GM12892 (cell line): ENCODE data around the gene MICAL3.
A peak's percentile ranks its signal among the peaks of the same experiment; 100 is the strongest.

Source experiments
- DNase-seq: peaks from one replicate; pipeline ENCODE4 v3.0.0; 2011; ENCODE audit not compliant: insufficient read length
- FAIRE-seq: peaks from 2 replicates; lab custom pipeline; 2011; peaks lifted over from hg19 to GRCh38; lab: Jason Lieb, UNC
- POLR2A ChIP-seq: IDR thresholded peaks from 2 replicates; pipeline ENCODE4 v1.6.1; 2011; ENCODE audit warnings: low read depth, low read length, control low read depth
- POLR2AphosphoS5 ChIP-seq: IDR thresholded peaks from 2 replicates; pipeline ENCODE4 v1.6.1; 2011; ENCODE audit warnings: low read depth, low read length, control low read depth
- TAF1 ChIP-seq: IDR thresholded peaks from 2 replicates; pipeline ENCODE4 v1.6.1; 2011; ENCODE audit warnings: low read depth, mild to moderate bottlenecking, control low read depth, low read length, borderline replicate concordance

MICAL3 gene

DNA sequence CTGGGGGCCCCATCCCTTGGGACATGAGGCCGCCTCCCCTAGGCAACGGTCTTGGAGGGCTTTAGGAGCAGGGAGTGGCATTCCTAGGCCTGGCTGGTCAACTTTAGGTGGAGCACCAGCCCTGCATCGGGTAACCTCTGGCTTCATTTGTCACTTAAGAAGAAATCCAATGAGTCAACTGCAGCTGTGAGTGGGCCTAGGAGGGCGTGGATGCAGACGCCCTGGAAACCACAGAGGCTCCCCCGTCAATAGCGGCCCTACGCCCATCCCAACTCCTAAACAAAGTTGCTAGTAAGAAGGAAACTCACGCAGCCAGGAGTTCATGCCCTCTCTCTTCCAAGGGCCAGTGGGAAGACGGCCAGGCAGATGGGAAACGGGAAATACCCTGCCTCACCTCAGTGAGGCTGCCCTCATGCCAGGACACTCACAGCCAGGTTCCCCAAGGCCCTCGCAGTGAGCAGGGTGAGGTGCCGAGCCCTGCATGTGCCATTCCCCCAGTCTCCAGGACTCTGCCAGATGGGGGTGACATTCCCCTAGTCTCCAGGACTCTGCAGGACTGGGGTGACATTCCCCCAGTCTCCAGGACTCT lies 270.9 kb downstream of the MICAL3 start:
- TF ChIP-seq POLR2A, result no peak
- no peak for TF ChIP-seq TAF1
- no peak for TF ChIP-seq POLR2AphosphoS5
- DNase-seq (no peak), FAIRE-seq (no peak)

DNA sequence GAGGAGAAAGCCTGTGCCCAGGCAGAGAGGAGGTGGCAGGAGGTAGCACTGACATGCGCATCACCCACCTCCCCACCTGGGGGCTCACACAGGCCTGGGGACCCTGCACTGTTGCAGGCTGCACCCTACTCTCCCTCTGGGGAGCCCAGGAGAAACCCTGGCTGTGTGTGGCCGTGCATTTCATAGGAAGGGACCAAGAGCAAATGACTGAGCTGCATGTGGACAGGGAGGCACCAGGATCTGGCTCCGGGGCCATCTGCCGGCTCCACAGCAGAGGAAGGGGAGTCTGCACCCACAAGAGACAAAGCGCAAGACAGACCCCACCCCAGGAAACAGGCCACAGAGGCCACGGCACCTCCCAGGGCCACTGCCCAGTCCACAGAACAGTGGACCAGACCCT lies 272.8 kb downstream of the MICAL3 start:
- FAIRE-seq, result no peak
- no peak for TF ChIP-seq TAF1
- no peak for TF ChIP-seq POLR2A
- no peak for TF ChIP-seq POLR2AphosphoS5
- no peak for DNase-seq

DNA sequence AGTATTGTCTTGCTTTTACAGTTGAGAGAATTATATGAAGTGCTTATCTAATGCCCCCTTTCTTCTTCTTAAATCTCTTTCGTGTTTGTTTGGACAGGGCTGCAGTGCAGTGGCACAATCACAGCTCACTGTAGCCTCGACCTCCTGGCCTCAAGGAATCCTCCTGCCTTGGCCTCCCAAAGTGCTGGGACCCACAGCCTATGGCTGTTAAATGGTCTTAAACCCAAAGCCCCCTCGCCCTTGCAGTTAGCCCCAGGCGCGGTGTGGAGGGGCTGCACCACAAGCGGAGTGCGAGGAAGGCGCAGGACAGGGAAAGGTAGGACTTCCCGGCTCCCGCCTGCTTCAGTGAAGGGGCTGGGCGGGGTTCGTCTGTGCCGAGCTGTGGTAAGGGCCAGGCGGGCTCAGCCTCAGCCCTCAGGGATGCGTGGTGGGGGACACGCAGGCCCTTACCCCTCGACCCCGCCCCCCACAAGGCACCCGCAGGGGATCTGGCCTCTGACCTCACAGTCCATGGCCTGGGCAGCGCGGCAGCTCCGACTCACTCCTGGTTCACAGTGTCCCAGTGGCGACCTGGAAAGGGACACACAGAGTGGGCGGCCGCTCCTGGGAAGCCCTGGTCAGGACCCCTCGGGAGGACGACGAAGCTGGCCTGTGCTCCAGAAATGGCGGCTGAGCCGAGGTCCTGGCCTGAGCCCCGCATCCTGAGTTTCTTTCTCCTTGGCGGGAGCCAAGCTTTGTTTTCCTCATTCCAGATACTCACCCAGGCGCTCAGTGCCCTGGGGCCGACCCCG lies 274.6 kb downstream of the MICAL3 start:
- FAIRE-seq (no peak), DNase-seq (no peak)
- no peak for TF ChIP-seq POLR2AphosphoS5
- TF ChIP-seq POLR2A, result no peak
- no peak for TF ChIP-seq TAF1

DNA sequence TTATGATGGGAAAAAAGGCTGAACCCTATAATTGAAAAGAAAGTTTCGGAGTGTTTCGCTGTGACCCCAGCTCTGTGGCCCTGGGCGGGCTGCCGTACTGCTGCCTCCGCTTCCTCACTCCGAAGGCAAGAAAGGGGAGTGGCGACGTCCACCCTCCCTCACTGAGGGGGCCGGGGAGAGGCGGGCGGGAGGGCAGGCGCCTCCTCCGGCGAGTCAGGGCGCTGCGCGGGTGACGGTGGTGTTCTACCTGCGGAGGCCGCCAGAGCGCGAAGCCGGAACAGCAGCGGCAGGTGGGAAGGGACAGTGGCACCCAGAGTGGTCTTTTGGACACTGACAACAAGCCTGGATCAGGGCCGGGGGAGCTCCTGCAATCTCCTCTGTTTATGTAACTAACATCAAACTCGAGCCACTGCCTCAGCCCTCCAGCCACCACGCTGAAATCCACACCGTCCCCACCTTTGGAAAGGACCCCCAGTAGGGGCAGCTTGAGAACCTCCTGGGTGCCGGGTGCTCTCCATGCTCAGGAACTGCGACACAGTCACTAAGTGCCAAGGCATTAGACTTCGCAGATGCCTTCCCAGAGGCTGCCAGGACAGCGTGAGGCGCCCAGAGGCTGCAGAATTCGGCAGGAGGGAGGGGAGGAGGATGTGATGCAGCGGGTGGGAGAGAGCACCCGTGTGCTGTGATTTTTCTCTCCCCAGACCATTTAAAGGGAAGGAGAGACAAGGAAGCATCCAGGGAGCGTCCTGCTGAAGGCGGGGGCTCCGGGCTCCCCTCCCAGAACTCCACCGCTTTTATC lies 275.6 kb downstream of the MICAL3 start:
- DNase-seq, result no peak
- no peak for FAIRE-seq
- TF ChIP-seq TAF1 (no peak), POLR2AphosphoS5 (no peak), POLR2A (no peak)

DNA sequence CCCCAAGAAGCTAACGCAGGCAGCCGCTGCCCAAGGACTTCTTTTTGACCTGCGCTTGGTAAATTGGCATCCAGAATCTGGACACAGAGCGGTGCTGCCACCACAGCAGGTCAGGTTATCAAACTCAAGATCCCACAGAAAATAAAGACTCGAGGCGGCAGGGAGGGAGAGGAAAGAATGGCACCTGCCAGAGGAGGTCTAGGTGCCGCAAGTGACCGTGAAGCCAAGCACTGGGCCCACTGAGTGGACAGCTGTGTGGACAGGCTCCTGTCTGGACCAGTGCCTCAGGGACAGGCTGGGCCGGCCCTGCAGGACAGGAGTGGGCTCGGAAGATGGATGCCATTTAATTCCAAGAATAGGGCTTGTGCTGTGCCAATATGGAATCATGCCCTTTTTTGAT lies 277.4 kb downstream of the MICAL3 start:
- FAIRE-seq, result no peak

DNA sequence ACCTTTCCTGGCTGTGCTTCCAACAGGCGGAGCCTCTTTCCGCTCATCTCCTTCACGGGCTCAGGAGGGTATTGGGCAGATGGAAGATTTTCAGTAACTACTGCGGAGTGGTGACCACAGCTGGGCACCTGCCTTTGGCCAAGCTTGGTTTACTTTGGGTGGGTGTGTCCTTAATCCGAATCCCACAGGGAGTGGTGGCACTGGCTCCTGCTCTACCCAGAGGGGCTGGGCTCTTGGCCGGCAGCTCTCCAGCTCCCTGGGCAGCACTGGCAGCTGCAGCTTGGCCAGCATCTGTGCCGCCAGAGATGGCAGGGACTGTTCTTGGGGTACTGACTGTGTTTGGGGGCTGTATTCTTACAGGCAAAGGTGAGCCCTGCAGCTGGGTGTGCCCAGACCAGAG lies 279.9 kb downstream of the MICAL3 start:
- FAIRE-seq, result no peak

More for the DNA sequence above, 277.4 kb downstream of the MICAL3 start:
- DNase-seq, result no peak
- no peak for TF ChIP-seq POLR2AphosphoS5
- TF ChIP-seq TAF1, result no peak
- no peak for TF ChIP-seq POLR2A

DNA sequence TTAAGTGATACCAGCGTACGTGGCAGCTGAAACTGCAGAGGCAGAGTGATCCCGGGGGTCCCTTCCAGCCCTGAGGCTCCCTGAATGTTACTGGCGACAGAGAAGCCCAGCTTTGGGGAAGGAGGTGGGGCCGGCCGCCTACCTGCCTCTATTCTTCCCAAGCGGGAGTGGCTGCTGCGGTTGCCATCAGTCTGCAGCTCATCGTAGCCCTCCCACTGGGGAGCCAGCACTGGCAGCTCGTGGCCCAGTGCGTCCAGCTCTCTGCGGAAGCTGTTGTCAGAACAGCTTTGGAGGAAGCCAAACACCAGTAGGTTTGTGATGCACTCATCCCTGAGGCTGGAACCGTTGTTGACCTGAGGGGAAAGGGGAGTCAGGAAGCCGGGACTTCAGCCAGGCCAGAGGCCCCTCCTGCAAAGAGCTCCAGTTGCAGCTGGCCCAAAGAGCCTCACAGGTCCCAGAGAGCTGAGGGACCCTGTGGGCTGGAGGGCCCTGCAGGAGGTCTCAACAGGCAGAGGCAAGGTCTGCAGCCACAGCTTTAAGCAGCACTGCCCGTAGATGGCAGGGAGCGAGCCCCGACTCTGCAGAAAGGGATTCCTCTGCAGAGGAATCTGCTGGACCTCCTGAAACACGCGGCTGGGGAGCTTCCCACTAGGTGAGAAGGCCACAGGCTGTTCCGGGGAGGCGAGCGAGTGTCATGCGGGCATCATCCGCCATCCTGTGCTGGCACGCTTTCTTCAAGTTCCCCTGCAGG lies 280.5 kb downstream of the MICAL3 start:
- TF ChIP-seq POLR2A, result no peak
- FAIRE-seq (no peak), DNase-seq (no peak)

More for the DNA sequence above, 279.9 kb downstream of the MICAL3 start:
- no peak for DNase-seq
- TF ChIP-seq POLR2A (no peak), POLR2AphosphoS5 (no peak), TAF1 (no peak)

DNA sequence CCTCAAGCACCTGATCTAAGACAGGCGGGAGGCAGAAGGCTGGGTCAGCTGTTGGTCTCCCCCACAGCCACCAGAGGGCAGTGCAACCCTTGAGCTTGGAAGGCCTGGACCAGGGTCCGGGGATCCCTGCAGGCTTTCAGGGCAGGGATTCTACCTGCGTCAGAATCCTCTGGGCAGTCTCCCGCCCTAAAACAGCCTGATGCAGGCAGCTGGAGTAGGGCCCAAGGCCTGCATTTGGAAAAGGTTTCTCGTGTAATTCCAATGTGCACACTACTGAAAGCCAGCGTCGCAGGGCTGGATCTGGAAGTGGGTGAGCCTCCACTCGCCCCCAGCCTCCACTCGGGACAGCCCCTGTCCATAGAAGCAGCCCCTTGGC lies 281.8 kb downstream of the MICAL3 start:
- TF ChIP-seq POLR2AphosphoS5, result no peak
- no peak for TF ChIP-seq POLR2A
- DNase-seq, result peak; percentile 95

DNA sequence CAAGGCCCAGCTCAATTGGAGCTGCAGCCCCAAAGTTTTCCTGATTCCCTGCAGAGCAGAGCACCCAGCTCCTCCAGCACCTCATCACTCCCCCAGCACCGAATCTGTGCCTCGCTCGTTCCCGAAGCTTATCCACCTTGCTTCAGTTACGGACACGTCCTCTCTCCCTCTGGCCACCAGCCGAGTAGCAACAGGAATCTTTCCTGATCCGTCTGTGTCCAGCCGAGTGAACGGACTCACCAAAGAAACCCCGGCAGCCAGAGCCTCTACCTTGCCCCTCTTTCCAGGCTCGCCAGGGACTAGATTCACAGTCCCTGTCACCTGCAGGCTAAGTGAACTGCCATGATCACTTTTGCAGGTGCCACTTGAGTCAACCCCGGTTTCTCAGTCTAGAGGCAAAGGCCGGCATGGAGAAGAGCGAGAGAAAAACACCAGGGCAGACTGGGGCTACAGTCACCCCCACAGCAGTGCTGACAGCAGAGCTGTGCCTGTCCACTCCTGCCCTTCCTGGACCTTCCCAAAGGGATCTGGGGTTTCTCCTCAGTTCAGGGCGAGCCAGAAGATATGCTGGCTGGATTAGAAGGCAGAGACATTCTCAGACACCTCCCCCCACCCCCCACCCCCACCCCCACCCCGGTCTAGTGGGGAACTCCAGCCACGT lies 282.4 kb downstream of the MICAL3 start:
- TF ChIP-seq POLR2A, result no peak
- TF ChIP-seq TAF1, result no peak
- 0 out of 2 replicates have a peak, but pooled peaks have one; percentile 21 for TF ChIP-seq POLR2AphosphoS5
- DNase-seq, result no peak
- no peak for FAIRE-seq

More for the DNA sequence above, 281.8 kb downstream of the MICAL3 start:
- FAIRE-seq, result peak; percentile 91

DNA sequence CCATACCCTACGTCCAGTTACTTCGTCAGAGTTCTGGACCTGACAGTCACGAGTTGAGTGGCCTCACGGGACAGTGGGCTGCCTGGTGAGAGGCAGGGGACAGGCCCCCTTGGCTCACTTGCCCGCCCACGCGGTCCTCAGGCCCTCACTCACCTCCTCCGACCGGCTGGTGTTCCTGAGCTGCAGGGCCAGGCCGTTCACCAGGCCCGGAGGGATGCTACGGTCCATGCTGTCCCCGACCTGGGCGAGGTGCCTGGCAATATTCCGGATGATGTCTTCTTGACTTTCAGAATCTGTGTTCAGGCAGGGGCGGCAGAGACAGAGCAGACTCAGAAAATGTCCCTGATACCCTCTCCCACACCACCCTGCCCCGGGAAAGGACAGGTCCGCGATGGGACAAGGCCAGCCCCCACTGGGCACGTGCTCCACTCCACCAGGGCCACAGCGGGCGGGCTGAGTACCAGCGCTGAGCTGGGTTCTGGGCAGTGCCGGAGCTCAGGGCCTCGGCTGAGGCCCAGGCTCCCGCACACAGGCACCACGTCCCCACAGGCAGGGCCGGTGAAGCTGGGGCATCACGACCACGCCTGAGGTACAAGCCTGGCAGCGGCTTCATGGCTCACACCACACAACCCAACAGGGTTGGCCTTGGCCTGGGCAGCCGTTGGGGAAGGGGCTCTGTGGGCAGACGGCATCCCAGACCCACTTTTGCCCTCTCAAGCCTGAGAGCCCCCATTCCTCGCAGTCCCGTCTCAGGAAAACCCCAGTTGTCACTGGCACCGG lies 285.0 kb downstream of the MICAL3 start:
- DNase-seq, result no peak
- FAIRE-seq, result no peak
- no peak for TF ChIP-seq POLR2A
